GM19324 (cell line): Measurements from ENCODE around the gene DNM2.
"Not testable (repeated sequence)": the region's sequence is repeated elsewhere in the genome, so short reads cannot be mapped to it uniquely, and the experiment has no call there.

Source experiments
- ATAC-seq: cut with Tn5 transposase; IDR thresholded peaks from one replicate; pipeline ENCODE4 v1.9.1; 2021; ENCODE audit warnings: mild to moderate bottlenecking, moderate library complexity; ENCODE audit not compliant: unreplicated experiment, low FRiP score

The DNM2 gene

GRCh38 chr19:10855879-10856522, 138.1 kb downstream of the DNM2 start:
- no peak for ATAC-seq

DNA sequence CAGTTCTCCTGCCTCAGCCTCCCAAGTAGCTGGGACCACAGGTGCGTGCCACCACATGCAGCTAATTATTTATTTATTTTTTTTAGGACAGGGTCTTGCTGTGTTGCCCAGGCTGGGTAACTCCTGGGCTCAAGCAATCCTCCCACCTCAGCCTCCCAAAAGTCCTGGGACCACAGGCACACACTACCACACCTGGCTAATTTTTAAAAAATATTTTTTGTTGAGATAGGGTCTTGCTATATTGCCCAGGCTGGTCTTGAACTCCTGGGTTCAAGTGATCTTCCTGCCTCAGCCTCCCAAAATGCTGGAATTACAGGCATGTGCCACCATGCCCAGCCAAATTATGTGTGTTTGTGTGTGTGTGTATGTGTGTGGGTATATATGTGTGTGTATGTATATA, 139.0 kb downstream of the DNM2 start:
- not testable (repeated sequence) for ATAC-seq

DNA sequence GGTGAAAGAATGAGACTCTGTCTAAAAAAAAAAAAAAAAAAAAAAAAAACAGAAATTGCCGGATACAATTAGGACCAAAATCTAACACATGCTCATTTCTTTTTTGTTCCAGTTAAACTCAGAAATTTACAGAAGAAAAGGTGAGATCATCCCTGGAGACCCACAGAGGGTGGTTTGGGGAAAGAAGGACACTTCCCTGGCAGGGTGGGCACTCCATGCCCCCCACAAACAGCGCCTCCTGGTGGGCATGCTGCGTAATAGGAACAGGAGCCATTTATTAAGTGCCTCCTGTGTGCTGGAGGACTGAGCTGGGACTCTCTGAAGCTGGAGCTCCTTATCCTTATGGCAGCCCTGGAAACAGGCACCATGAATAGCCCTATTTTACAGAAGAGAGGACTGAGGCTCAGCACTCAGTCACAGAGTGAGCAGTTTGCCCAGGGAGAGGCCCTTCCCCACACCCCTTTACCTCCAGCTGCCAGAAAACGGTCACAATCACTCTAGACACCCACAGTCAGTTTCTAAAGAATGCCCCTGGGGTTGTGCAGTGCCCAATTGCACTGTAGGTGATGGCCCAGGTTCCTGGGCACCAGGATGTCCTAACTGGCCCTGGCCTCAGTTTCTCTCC, 140.4 kb downstream of the DNM2 start:
- ATAC-seq, result no peak

GRCh38 chr19:10861103-10861651, 143.3 kb downstream of the DNM2 start:
- ATAC-seq, result no peak

DNA sequence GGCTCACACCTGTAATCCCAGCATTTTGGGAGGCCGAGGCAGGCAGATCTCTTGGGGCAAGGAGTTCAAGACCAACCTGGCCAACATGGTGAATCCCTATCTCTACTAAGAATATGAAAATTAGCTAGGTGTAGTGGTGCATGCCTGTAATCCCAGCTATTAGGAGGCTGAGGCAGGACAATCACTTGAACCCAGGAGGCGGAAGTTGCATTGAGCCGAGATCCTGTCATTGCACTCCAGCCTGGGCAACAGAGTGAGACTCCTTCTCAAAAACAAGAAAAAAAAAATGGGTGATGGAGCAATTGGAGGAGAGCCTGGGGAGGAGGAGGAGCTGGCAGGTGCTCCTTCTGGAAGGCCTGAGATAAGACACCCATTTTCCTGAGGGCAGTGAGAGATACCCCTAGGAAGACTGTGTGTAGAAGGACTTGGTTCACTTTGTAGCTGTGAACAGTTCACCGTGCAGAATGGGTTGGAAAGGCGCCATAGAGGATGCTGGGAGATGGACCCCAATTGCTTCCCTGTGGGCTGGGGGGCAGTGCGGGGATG, 144.8 kb downstream of the DNM2 start:
- no peak for ATAC-seq

- ATAC-seq, result no peak
Measured at GRCh38 chr19:10863107-10863717, 145.3 kb downstream of the DNM2 start.

GRCh38 chr19:10864538-10864899, 146.6 kb downstream of the DNM2 start:
- no peak for ATAC-seq

DNA sequence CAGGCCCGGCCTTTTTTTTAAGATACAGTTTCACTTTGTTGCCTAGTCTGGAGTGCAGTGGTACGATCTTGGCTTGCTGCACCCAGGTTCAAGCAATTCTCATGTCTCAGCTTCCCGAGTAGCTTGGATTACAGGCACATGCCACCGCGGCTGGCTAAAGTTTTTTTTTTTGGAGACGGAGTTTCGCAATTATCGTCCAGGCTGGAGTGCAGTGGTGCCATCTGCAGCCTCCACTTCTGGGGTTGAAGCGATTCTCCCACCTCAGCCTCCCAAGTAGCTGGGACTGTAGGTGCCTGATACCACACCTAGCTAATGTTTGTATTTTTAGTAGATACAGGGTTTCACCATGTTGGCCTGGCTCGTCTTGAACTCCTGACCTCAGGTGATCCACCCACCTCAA, 148.6 kb downstream of the DNM2 start:
- no peak for ATAC-seq

DNA sequence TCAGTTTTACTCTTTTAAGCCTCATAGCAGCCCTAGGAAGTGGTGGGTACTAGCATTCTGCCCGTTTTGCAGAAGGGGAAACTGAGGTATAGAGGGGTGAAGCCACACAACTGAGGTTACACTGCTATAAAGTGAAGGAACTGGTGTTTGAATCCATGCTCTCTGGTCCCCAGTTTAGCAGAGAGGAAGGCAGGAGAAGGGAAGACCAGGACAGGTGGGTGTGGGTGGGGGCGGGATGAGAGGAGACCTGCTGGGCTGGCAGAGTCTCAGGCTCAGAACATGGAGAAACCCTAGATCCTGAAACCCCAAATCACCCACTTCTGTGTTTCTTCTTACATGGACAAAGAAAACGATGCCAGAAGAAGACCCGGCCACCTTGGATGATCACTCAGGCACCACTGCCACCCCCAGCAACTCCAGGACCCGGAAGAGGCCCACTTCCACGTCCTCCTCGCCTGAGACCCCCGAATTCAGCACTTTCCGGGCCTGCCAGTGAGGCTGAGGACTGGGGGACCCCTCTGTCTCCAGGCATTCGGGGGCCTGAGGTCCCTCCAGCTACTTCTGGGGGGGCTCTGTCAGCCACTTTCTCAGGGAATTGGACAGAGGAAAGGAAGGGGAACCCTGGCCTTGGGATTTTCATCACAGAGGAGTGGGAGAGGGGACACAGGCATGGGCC, 151.1 kb downstream of the DNM2 start:
- ATAC-seq, result no peak

GRCh38 chr19:10869872-10870311, 152.0 kb downstream of the DNM2 start:
- not testable (repeated sequence) for ATAC-seq

- no peak for ATAC-seq
Measured at GRCh38 chr19:10870501-10870954, 152.6 kb downstream of the DNM2 start.

DNA sequence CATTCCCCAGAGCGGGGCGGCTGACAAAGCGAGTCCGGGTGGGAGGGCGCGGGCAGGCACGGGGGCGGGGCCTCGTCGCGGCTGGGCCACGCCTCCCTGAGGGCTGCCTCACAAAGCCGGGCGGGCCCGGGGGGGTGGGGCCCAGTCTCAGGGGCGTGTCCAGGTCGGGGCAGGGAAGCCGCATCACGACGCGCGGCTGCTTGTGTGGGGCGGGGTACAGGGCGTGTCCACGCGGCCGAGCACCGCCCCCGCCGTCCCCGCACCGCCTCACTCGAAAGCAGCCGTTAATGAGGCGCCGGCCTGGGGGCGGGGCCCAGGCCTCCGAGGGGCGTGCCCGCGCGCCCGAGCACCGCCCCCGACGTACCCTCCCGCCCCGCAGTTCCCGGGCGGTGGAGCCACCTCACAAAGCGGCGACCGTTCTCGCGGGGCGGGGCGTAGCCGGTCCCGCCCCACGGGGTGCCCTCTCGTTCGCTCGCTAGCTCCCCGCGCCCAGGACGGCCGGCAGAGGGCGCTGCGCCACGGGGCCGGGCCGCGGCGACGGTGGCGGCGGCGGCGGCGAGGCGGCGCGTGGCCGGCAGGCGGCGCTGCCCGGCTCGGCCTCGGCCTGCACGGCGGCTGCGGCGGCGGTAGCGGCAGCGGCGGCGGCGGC, 153.2 kb downstream of the DNM2 start, which contains the start of gene CARM1:
CARM1 (plus strand) TSS at position 599 of the 649 bp plus-strand sequence. CDS start 150 bp downstream, outside the sequence.
- peak; percentile 81 for ATAC-seq

DNA sequence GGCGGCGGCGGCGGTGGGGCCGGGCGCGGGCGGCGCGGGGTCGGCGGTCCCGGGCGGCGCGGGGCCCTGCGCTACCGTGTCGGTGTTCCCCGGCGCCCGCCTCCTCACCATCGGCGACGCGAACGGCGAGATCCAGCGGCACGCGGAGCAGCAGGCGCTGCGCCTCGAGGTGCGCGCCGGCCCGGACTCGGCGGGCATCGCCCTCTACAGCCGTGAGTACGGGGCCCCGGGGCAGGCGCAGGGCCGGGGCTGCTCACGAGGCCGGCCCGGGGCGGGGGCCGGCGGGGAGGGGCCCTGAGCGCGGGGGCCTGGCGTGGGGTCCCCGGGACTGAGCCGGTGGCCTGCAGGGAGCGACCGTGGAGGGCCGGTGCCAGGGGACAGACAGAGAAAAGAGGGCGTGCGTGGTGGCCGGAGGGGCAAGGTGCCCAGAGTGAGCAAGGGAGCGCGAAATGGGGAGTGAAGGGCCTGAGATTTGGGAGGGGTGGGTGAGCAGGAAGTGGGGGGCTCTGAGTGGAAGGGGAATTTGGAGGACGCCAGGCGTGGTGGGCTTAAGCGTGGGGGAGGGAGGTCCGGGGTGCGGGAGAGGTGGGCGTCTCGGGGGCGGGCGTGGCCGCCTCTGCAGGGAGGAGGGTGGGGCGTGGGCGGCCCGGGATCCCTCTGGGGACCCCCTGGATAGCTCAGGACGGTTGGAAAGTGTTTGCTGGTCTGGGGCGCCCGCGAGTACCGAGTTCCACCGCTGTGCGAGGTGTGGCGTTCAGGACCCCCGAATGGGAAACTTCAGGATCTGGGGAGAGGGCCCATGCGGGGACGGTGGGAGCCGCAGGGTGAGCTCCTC, 154.0 kb downstream of the DNM2 start:
- peak; percentile 11 for ATAC-seq

GRCh38 chr19:10872546-10873107, 154.7 kb downstream of the DNM2 start:
- ATAC-seq, result no peak

DNA sequence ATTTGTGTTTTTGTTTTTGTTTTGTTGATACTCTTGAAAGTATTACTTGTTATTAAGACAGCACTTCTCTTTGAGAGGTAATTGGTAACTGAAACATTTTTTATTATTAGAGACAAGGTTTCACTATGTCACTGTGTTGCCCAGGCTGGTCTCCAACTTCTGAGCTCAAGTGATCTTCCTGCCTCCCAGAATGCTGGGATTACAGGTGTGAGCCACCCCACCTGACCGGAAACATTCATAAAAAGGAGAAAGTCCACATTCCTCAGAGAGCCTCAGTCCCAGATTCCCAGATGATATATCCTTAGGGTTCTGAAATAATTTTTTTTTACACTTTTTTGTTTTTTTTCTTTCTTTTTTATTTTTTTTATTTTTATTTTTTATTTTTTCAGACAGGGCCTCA, 156.1 kb downstream of the DNM2 start:
- ATAC-seq, result no peak

DNA sequence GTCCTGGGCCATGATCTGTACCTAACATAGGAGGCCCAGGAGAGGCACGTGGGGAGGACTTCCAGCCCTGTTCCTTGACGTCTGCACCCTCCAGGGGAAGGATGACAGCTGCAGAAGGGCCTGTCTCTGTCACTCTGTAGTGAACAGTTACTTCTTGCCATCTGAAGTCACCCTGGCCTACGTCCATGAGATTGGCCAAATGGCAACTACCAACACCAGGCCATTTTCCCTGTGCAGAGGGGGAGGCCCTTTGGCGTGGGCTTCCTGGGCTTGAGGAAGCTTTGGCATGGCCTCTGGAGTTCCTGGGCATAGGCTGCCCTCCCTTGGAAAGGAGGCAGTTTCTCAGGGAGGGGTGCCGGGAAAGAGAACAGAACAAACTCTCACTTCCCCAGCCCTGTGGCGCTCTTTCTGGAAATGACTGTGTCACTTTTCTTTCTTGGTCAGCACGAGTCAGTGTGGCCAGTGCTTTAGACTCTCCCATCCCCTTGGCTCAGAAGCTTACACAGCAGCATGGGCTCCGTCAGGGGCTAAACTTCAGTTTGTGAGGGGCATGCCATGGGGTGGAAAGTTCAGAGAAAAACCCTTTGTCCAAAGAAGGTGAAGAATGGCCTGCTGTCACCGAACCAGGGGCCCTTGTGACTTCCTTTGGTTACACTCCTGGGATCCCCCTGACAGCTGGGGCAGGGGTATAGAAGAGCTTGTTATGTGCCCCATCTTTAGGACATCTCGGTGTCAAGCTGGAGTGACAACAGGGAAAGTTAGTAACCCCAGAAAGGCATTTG, 158.8 kb downstream of the DNM2 start:
- no peak for ATAC-seq

DNA sequence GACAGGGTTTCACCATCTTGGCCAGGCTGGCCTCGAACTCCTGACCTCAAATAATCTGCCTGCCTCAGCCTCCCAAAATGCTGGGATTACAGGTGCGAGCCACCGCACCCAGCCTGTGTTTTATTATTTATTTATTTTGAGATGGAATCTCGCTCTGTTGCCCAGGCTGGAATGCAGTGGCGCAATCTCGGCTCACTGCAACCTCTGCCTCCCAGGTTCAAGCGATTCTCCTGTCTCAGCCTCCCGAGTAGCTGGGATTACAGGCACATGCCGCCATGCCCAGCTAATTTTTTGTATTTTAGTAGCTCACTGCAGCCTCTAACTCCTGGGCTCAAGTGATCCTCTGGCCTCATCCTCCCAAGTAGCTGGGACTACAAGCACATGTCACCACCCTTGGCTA, 159.7 kb downstream of the DNM2 start:
- not testable (repeated sequence) for ATAC-seq

- no peak for ATAC-seq
Measured at GRCh38 chr19:10878253-10878652, 160.4 kb downstream of the DNM2 start.
